ENCODE results near the gene FRY.

FRY gene

GRCh38 chr13:32140109-32140508 is 108.5 kb downstream of the FRY start:
- CTCF ChIA-PET, result no interaction called here

GRCh38 chr13:32141462-32141861 is 109.9 kb downstream of the FRY start:
- CTCF ChIA-PET, result no interaction called here
- DNase-seq (ENCODE audit: extremely low spot score), result no peak
- no peak for TF ChIP-seq CTCF (IDR thresholded peaks at IDR 0.05; ENCODE audit: control extremely low read depth, extremely low read depth, low read depth, missing control alignments)
- POLR2A ChIA-PET, result no interaction called here

More at GRCh38 chr13:32140109-32140508, 108.5 kb downstream of the FRY start:
- no peak for TF ChIP-seq CTCF (IDR thresholded peaks at IDR 0.05; ENCODE audit: control extremely low read depth, extremely low read depth, low read depth, missing control alignments)
- DNase-seq (ENCODE audit: extremely low spot score), result no peak
- POLR2A ChIA-PET, result no interaction called here

- CTCF ChIA-PET, result no interaction called here
- no peak for DNase-seq (ENCODE audit: extremely low spot score)
- TF ChIP-seq CTCF (IDR thresholded peaks at IDR 0.05; ENCODE audit: control extremely low read depth, extremely low read depth, low read depth, missing control alignments), result no peak
- POLR2A ChIA-PET, result no interaction called here
Measured at GRCh38 chr13:32142115-32142514, 110.5 kb downstream of the FRY start.

- CTCF ChIA-PET, result no interaction called here
- POLR2A ChIA-PET, result no interaction called here
- TF ChIP-seq CTCF (IDR thresholded peaks at IDR 0.05; ENCODE audit: control extremely low read depth, extremely low read depth, low read depth, missing control alignments), result no peak
- DNase-seq (ENCODE audit: extremely low spot score), result no peak
Measured at GRCh38 chr13:32142956-32143375, 111.4 kb downstream of the FRY start.

- CTCF ChIA-PET, result interaction anchor here (1.1 kb wide), 1 partner anchor 30 kb away, joined by 3 read pairs; no protein-coding TSS in a partner anchor
- no peak for TF ChIP-seq CTCF (IDR thresholded peaks at IDR 0.05; ENCODE audit: control extremely low read depth, extremely low read depth, low read depth, missing control alignments)
- POLR2A ChIA-PET, result no interaction called here
Measured at GRCh38 chr13:32147193-32147592, 115.6 kb downstream of the FRY start.

GRCh38 chr13:32147976-32148375 is 116.4 kb downstream of the FRY start:
- DNase-seq (ENCODE audit: extremely low spot score), result no peak
- TF ChIP-seq CTCF (IDR thresholded peaks at IDR 0.05; ENCODE audit: control extremely low read depth, extremely low read depth, low read depth, missing control alignments), result no peak
- ChIA-PET POLR2A (no interaction called here), CTCF (interaction anchor here (1.1 kb wide), 1 partner anchor 29 kb away, joined by 3 read pairs; no protein-coding TSS in a partner anchor)

More at GRCh38 chr13:32147193-32147592, 115.6 kb downstream of the FRY start:
- DNase-seq (ENCODE audit: extremely low spot score), result no peak

- TF ChIP-seq CTCF (IDR thresholded peaks at IDR 0.05; ENCODE audit: control extremely low read depth, extremely low read depth, low read depth, missing control alignments), result no peak
- ChIA-PET POLR2A (no interaction called here), CTCF (interaction anchor here (1.1 to 1.4 kb wide), 2 partner anchors 12 to 241 kb away, joined by 3 read pairs; no protein-coding TSS in a partner anchor)
- DNase-seq (ENCODE audit: extremely low spot score), result no peak
Measured at GRCh38 chr13:32150239-32150638, 118.7 kb downstream of the FRY start.

All from GM10248 (cell line).